Stomach (tissue), 4 donors: ENCODE measurements around the gene SH3YL1.

Experiments used
- CTCF ChIP-seq, 7 experiments: fragments of 450-650 bp in 4 of 7; fragments of 200-600 bp in 3 of 7; sonication (generic) in 3 of 7; IDR thresholded peaks; one replicate each; pipeline ENCODE4 v1.5.1; 2016 to 2019; ENCODE audit warnings: antibody characterized with exemption in 7 of 7, control low read depth in 2 of 7, mild to moderate bottlenecking in 1 of 7
- POLR2A ChIP-seq, 4 donors: fragments of 450-650 bp; IDR thresholded peaks; one replicate each; pipeline ENCODE4 v1.6.1; 2016; ENCODE audit warnings: antibody characterized with exemption in 4 of 4, control low read depth in 2 of 4, mild to moderate bottlenecking in 1 of 4, moderate library complexity in 1 of 4

- TF ChIP-seq CTCF (IDR thresholded peaks at IDR 0.05) (no peak), POLR2A (IDR thresholded peaks at IDR 0.05) (no peak)
These were observed 6.4 kb downstream of the SH3YL1 start for GRCh38 chr2:257429-257828.
